IMR-90 (cell line): ENCODE measurements around the gene SMARCD2.

Experiments used
- CTCF ChIP-seq: conservative IDR thresholded peaks from 2 replicates; pipeline ENCODE4 v1.5.1; 2012; ENCODE audit warnings: mild to moderate bottlenecking, low read depth, low read length, improper control_type of control experiment
- MAFK ChIP-seq: IDR thresholded peaks from 2 replicates; pipeline ENCODE4 v1.6.1; 2012; ENCODE audit warnings: low read depth, low read length, improper control_type of control experiment

DNA sequence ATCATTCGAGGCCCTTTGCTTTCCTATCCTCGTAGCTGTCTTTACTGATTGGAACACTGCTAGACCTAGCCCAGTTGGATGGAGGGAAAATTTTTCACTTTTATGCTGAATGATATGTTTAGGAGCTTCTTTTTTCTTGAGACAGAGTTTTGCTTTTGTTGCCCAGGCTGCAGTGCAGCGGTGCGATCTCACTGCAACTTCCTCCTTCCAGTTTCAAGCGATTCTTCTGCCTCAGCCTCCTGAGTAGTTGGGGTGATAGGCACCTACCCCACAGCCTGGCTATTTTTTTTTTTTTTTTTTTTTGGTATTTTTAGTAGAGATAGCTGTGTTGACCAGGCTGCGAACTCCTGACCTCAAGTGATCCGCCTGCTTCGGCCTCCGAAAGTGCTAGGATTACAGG lies 32.5 kb downstream of the SMARCD2 start:
- TF ChIP-seq CTCF (no peak), MAFK (no peak)
